Urinary bladder (tissue), 4 donors: ENCODE results near the gene ZFHX2. TPM values are rescaled to one million over a fixed set of nuclear protein-coding genes. Genes with fewer than 3 reads are reported as not detected.
"Not testable (repeated sequence)": the region's sequence is repeated elsewhere in the genome, so short reads cannot be mapped to it uniquely, and the experiment has no call there.

Source experiments
- DNase-seq: peaks from one replicate; pipeline ENCODE4 v3.0.0-alpha.2; 2015; ENCODE audit errors: extremely low spot score
- H3K27ac ChIP-seq: one replicate; pipeline ENCODE4 v1.5.1; 2013; ENCODE audit warnings: low read depth, mild to moderate bottlenecking, moderate library complexity
- H3K36me3 ChIP-seq: one replicate; pipeline ENCODE4 v1.6.1; 2013; ENCODE audit warnings: mild to moderate bottlenecking, moderate library complexity; ENCODE audit not compliant: insufficient read depth
- H3K4me1 ChIP-seq: one replicate; pipeline ENCODE4 v1.6.1; 2013; ENCODE audit warnings: mild to moderate bottlenecking, moderate library complexity; ENCODE audit not compliant: insufficient read depth
- H3K4me3 ChIP-seq: one replicate; pipeline ENCODE4 v1.5.1; 2013; ENCODE audit warnings: low read depth, low read length
- WGBS: extraction: QIAGEN DNeasy Blood & Tissue Kit; methylation state at CpG from one replicate; pipeline ENCODE4 v1.1.7; 2013; 5-methylcytosine and 5-hydroxymethylcytosine counted together
- polyA plus RNA-seq: library from polyadenylated mRNA; stranded (reverse); fragments of 200-250 nt; gene quantifications from one replicate; pipeline ENCODE4 v1.2.3, GENCODE V29; 2013
- total RNA-seq: library from RNA; depleted of rRNA; stranded (reverse); fragments of >200 nt; gene quantifications from one replicate; pipeline ENCODE4 v1.2.3, GENCODE V29; 2014
- donor health status: healthy with polysubstance abuse.
- donor health status: healthy.

The ZFHX2 gene
- total and polyA plus RNA-seq, 2 donors = 0.32 to 0.71 TPM

- H3K36me3 ChIP-seq = no peaks in the 10 kb centered on the region
- 75% methylated on average over 10 of the region's 10 CpGs for WGBS
- H3K27ac ChIP-seq = no peak overlapping the region
- no peak for DNase-seq
- no peak overlapping the region for H3K4me3 ChIP-seq
- no peaks in the 10 kb centered on the region for H3K4me1 ChIP-seq
Observed at GRCh38 chr14:23546450-23547035, 5.0 kb downstream of the ZFHX2 start.

GRCh38 chr14:23545740-23546365 is 5.7 kb downstream of the ZFHX2 start:
- Histone ChIP-seq H3K4me3 (no peak overlapping the region), H3K36me3 (no peaks in the 10 kb centered on the region), H3K27ac (no peak overlapping the region), H3K4me1 (no peaks in the 10 kb centered on the region)
- DNase-seq = no peak
- 78% methylated on average over 4 of the region's 4 CpGs for WGBS

- no peaks in the 10 kb centered on the region for H3K36me3 ChIP-seq
- no peak for DNase-seq
- 42% methylated on average over 25 of the region's 25 CpGs for WGBS
- H3K4me1 ChIP-seq = no peaks in the 10 kb centered on the region
- H3K27ac ChIP-seq = no peak overlapping the region
- no peak overlapping the region for H3K4me3 ChIP-seq
Observed at GRCh38 chr14:23544511-23545447, 6.8 kb downstream of the ZFHX2 start.

- H3K27ac ChIP-seq = no peak overlapping the region
- H3K4me3 ChIP-seq = no peak overlapping the region
- 95% methylated on average over 5 of the region's 5 CpGs for WGBS
- DNase-seq = no peak
- H3K36me3 ChIP-seq = no peaks in the 10 kb centered on the region
- no peaks in the 10 kb centered on the region for H3K4me1 ChIP-seq
Observed at GRCh38 chr14:23543403-23543802, 8.2 kb downstream of the ZFHX2 start.

- Histone ChIP-seq H3K27ac (no peak overlapping the region), H3K36me3 (no peaks in the 10 kb centered on the region), H3K4me3 (no peak overlapping the region), H3K4me1 (no peaks in the 10 kb centered on the region)
- DNase-seq = no peak
- WGBS = 72% methylated on average over 5 of the region's 5 CpGs
Observed at GRCh38 chr14:23542261-23542660, 9.3 kb downstream of the ZFHX2 start.

- H3K4me3 ChIP-seq = no peak overlapping the region
- no peak overlapping the region for H3K27ac ChIP-seq
- WGBS = 85% methylated on average over 4 of the region's 4 CpGs
- H3K4me1 ChIP-seq = no peaks in the 10 kb centered on the region
- DNase-seq = no peak
- H3K36me3 ChIP-seq = no peaks in the 10 kb centered on the region
Observed at GRCh38 chr14:23540141-23540469, 11.5 kb downstream of the ZFHX2 start.

GRCh38 chr14:23539248-23540140 is 12.1 kb downstream of the ZFHX2 start:
- no peak overlapping the region for H3K4me3 ChIP-seq
- H3K27ac ChIP-seq = no peak overlapping the region
- no peaks in the 10 kb centered on the region for H3K36me3 ChIP-seq
- WGBS = 38% methylated on average over 10 of the region's 10 CpGs
- no peaks in the 10 kb centered on the region for H3K4me1 ChIP-seq
- no peak for DNase-seq

- Histone ChIP-seq H3K36me3 (no peaks in the 10 kb centered on the region), H3K4me1 (no peaks in the 10 kb centered on the region), H3K27ac (no peak overlapping the region), H3K4me3 (no peak overlapping the region)
- 33% methylated on average over 7 of the region's 7 CpGs for WGBS
- no peak for DNase-seq
Observed at GRCh38 chr14:23538785-23539184, 12.8 kb downstream of the ZFHX2 start.

- WGBS = 54% methylated on average over 10 of the region's 10 CpGs
- no peak for DNase-seq
- Histone ChIP-seq H3K27ac (no peak overlapping the region), H3K4me3 (no peak overlapping the region), H3K36me3 (no peaks in the 10 kb centered on the region), H3K4me1 (no peaks in the 10 kb centered on the region)
Observed at GRCh38 chr14:23538050-23538718, 13.4 kb downstream of the ZFHX2 start.

- no peak for DNase-seq
- WGBS = 47% methylated on average over 13 of the region's 13 CpGs
- Histone ChIP-seq H3K36me3 (no peaks in the 10 kb centered on the region), H3K27ac (no peak overlapping the region), H3K4me3 (no peak overlapping the region), H3K4me1 (no peaks in the 10 kb centered on the region)
Observed at GRCh38 chr14:23537351-23538049, 14.1 kb downstream of the ZFHX2 start.

- H3K27ac ChIP-seq, H3K4me3 ChIP-seq, H3K36me3 ChIP-seq, H3K4me1 ChIP-seq, DNase-seq: not testable (repeated sequence)
- WGBS = 82% methylated on average over 6 of the region's 6 CpGs
Observed at GRCh38 chr14:23536906-23537305, 14.7 kb downstream of the ZFHX2 start.

GRCh38 chr14:23536494-23536893 is 15.1 kb downstream of the ZFHX2 start:
- no peaks in the 10 kb centered on the region for H3K36me3 ChIP-seq
- no peaks in the 10 kb centered on the region for H3K4me1 ChIP-seq
- DNase-seq = no peak
- WGBS = 86% methylated on average over 2 of the region's 2 CpGs
- H3K4me3 ChIP-seq = no peak overlapping the region
- no peak overlapping the region for H3K27ac ChIP-seq
